ENCODE data around the gene GEMIN4.

GEMIN4 gene

GRCh38 chr17:731644-732066 is 20.4 kb downstream of the GEMIN4 start:
- H3K27ac ChIP-seq (ENCODE audit: low read depth, low read length), result peak overlapping the region; percentile 50
- no peaks in the 10 kb centered on the region for H3K27me3 ChIP-seq (ENCODE audit: control insufficient read depth, insufficient read depth, low read length)
- no peaks in the 10 kb centered on the region for H3K36me3 ChIP-seq (ENCODE audit: control insufficient read depth, insufficient read depth, low read length)
- no peaks in the 10 kb centered on the region for H3K4me1 ChIP-seq (ENCODE audit: control insufficient read depth, insufficient read depth, low read length)
- H3K4me3 ChIP-seq (ENCODE audit: low read length), result peak overlapping the region; percentile 63
- H3K9ac ChIP-seq (ENCODE audit: low read length), result peak overlapping the region; percentile 5

GRCh38 chr17:728911-729310 is 23.2 kb downstream of the GEMIN4 start:
- Histone ChIP-seq H3K27me3 (ENCODE audit: control insufficient read depth, insufficient read depth, low read length) (no peaks in the 10 kb centered on the region), H3K9ac (ENCODE audit: low read length) (no peak overlapping the region), H3K27ac (ENCODE audit: low read depth, low read length) (no peak overlapping the region), H3K4me3 (ENCODE audit: low read length) (no peak overlapping the region), H3K36me3 (ENCODE audit: control insufficient read depth, insufficient read depth, low read length) (no peaks in the 10 kb centered on the region), H3K4me1 (ENCODE audit: control insufficient read depth, insufficient read depth, low read length) (no peaks in the 10 kb centered on the region)

DNA sequence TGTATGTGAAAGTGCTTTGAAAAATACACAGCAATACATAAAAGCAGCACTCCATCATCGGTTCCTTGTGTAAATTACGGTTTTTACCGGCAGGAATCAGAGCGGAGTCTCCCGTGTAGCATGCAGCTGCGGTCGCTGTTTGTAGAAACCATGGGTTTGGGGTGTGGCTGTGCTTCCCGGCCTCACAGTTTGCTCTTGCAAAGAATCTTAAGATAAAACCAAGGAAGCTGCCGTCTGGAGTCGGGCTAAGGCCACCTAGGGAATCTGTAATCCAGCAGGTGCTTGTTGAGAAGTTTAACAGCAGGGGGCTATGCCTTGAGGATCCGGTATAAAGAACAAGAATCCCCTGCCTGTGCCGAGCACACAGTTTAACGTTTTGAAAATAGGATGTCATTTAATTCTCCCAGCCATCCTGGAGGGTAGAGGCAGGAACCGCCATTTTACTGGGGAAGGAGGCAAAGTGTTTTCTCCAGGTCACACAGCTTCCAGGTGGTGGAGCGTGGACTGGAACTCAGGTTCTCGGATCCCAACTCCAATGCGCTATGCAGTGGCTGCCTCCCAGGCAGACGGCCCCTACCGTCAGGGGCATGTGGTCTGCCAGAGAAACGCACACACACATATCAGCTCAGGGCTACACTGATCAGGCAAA is 25.7 kb downstream of the GEMIN4 start:
- Histone ChIP-seq H3K4me3 (ENCODE audit: low read length) (no peak overlapping the region), H3K27ac (ENCODE audit: low read depth, low read length) (no peak overlapping the region), H3K27me3 (ENCODE audit: control insufficient read depth, insufficient read depth, low read length) (no peaks in the 10 kb centered on the region), H3K9ac (ENCODE audit: low read length) (no peak overlapping the region), H3K4me1 (ENCODE audit: control insufficient read depth, insufficient read depth, low read length) (no peaks in the 10 kb centered on the region), H3K36me3 (ENCODE audit: control insufficient read depth, insufficient read depth, low read length) (no peaks in the 10 kb centered on the region)

DNA sequence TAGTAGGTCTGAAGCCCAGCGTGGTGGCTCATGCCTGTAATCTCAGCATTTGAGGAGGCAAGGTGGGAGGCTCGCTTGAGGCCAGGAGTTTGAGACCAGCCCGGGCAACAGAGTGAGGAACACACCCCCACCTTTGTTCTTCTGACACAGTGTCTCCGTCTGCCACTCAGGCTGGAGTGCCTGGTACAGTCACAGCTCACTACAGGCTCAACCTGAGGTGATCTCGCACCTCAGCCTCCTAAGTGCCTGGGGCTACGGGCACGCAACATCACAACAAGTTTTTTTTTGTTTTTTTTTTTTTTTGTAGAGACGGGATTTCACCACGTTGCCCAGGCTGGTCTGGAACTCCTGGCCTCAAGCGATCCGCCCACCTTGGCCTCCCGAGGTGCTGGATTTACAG is 26.3 kb downstream of the GEMIN4 start:
- Histone ChIP-seq H3K4me3 (ENCODE audit: low read length) (no peak overlapping the region), H3K9ac (ENCODE audit: low read length) (no peak overlapping the region), H3K27ac (ENCODE audit: low read depth, low read length) (no peak overlapping the region), H3K36me3 (ENCODE audit: control insufficient read depth, insufficient read depth, low read length) (no peaks in the 10 kb centered on the region), H3K4me1 (ENCODE audit: control insufficient read depth, insufficient read depth, low read length) (no peaks in the 10 kb centered on the region), H3K27me3 (ENCODE audit: control insufficient read depth, insufficient read depth, low read length) (no peaks in the 10 kb centered on the region)

GRCh38 chr17:725084-725483 is 27.0 kb downstream of the GEMIN4 start:
- H3K4me3 ChIP-seq (ENCODE audit: low read length), result no peak overlapping the region
- H3K4me1 ChIP-seq (ENCODE audit: control insufficient read depth, insufficient read depth, low read length), result no peaks in the 10 kb centered on the region
- H3K9ac ChIP-seq (ENCODE audit: low read length), result no peak overlapping the region
- H3K27ac ChIP-seq (ENCODE audit: low read depth, low read length), result no peak overlapping the region
- no peaks in the 10 kb centered on the region for H3K27me3 ChIP-seq (ENCODE audit: control insufficient read depth, insufficient read depth, low read length)
- no peaks in the 10 kb centered on the region for H3K36me3 ChIP-seq (ENCODE audit: control insufficient read depth, insufficient read depth, low read length)

DNA sequence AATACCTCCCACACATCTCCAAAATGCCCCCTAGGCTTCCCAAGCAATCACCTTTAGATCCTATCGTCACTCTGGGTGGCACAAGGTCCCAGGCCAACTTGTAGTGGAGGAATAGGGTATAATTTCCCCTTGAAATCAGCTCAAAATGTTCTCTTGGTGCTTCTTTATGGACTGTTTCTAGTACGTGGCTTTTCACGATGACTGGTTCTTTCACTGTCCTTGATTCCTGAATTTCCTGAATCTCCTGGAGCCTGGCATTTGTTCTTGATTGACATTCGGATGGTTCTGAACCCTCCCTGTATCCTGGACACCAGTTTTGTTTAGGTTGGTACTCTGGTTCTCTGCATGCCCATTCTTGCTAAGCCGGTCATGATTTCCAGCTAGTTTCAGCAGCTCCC is 30.5 kb downstream of the GEMIN4 start:
- no peak overlapping the region for H3K27ac ChIP-seq (ENCODE audit: low read depth, low read length)
- no peaks in the 10 kb centered on the region for H3K27me3 ChIP-seq (ENCODE audit: control insufficient read depth, insufficient read depth, low read length)
- H3K4me3 ChIP-seq (ENCODE audit: low read length), result no peak overlapping the region
- H3K36me3 ChIP-seq (ENCODE audit: control insufficient read depth, insufficient read depth, low read length), result no peaks in the 10 kb centered on the region
- no peak overlapping the region for H3K9ac ChIP-seq (ENCODE audit: low read length)
- no peaks in the 10 kb centered on the region for H3K4me1 ChIP-seq (ENCODE audit: control insufficient read depth, insufficient read depth, low read length)

DNA sequence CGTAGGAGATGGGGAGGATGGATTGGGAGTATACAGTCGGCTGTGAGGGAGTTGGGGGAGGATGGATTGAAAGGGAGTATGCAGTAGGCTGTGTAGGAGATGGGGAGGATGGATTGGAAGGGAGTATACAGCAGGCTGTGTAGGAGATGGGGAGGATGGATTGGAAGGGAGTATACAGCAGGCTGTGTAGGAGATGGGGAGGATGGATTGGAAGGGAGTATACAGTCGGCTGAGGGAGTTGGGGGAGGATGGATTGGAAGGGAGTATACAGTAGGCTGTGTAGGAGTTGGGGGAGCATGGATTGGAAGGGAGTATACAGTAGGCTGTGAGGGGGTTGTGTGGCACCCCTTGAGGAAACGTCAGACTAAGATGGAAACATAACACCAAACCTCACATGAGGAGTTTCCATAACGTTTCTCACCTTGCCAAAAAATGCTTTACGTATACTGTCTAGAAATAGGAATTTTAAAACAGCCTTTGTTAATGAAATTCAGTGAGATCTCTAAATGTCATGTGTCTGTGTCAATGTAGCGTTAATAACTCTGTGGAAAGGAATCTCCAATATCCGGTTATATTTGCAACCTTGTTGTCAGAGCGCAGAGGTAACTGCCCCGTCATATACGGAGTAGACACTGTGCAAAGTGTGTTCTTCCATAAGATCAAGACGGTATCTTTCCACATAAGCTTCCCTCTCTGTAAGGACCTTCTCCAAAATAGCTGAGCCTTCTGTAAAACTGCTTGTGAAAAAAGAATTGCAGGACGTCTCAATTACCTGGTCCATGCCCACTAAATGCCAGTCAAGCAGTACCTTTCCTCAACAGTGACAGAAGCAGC is 31.1 kb downstream of the GEMIN4 start:
- Histone ChIP-seq H3K4me3 (ENCODE audit: low read length) (no peak overlapping the region), H3K27ac (ENCODE audit: low read depth, low read length) (no peak overlapping the region), H3K27me3 (ENCODE audit: control insufficient read depth, insufficient read depth, low read length) (no peaks in the 10 kb centered on the region), H3K9ac (ENCODE audit: low read length) (no peak overlapping the region), H3K4me1 (ENCODE audit: control insufficient read depth, insufficient read depth, low read length) (no peaks in the 10 kb centered on the region), H3K36me3 (ENCODE audit: control insufficient read depth, insufficient read depth, low read length) (no peaks in the 10 kb centered on the region)

DNA sequence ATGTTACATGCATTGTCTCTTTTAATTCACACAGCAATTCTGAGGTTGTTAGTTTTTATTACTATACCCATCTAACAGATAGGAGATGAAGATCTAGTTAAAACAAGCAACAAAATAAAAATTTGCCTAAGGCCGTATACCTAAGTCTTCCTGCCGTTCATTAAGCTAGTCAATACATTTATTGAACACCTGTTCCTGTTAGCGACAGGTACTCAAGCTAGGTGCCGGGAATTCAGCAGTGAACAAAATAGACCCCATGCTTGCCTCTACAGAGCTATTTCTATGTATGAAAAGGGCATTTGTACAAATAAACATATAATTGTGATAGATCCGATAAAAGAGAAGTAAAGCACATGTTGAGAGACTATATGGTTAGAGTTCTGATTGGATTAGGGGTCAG is 34.0 kb downstream of the GEMIN4 start:
- H3K9ac ChIP-seq (ENCODE audit: low read length), result no peak overlapping the region
- no peaks in the 10 kb centered on the region for H3K4me1 ChIP-seq (ENCODE audit: control insufficient read depth, insufficient read depth, low read length)
- no peaks in the 10 kb centered on the region for H3K36me3 ChIP-seq (ENCODE audit: control insufficient read depth, insufficient read depth, low read length)
- H3K27ac ChIP-seq (ENCODE audit: low read depth, low read length), result no peak overlapping the region
- no peak overlapping the region for H3K4me3 ChIP-seq (ENCODE audit: low read length)
- no peaks in the 10 kb centered on the region for H3K27me3 ChIP-seq (ENCODE audit: control insufficient read depth, insufficient read depth, low read length)

DNA sequence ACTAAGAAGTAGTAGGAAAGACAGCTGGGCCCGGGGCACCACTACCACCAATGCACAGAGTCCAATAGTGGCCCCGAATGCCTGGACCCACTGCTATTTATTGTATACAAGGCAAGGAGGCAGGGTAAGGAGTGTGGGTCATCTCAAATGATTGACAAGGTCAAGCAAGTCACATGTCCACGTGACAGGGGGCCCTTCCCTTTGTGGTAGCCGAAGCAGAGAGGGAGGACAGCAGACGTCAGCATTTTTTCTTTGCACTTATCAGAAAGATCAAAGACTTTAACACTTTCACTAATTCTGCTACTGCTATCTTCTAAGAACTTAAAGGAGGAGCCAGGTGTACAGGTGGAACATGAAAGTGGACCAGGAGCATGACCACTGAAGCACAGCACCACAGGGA is 43.9 kb downstream of the GEMIN4 start:
- H3K27me3 ChIP-seq (ENCODE audit: control insufficient read depth, insufficient read depth, low read length), result no peaks in the 10 kb centered on the region
- H3K36me3 ChIP-seq (ENCODE audit: control insufficient read depth, insufficient read depth, low read length), result peaks cover 10% of the 10 kb centered on the region
- H3K4me1 ChIP-seq (ENCODE audit: control insufficient read depth, insufficient read depth, low read length), result no peaks in the 10 kb centered on the region
- no peak overlapping the region for H3K9ac ChIP-seq (ENCODE audit: low read length)
- no peak overlapping the region for H3K4me3 ChIP-seq (ENCODE audit: low read length)
- H3K27ac ChIP-seq (ENCODE audit: low read depth, low read length), result no peak overlapping the region

DNA sequence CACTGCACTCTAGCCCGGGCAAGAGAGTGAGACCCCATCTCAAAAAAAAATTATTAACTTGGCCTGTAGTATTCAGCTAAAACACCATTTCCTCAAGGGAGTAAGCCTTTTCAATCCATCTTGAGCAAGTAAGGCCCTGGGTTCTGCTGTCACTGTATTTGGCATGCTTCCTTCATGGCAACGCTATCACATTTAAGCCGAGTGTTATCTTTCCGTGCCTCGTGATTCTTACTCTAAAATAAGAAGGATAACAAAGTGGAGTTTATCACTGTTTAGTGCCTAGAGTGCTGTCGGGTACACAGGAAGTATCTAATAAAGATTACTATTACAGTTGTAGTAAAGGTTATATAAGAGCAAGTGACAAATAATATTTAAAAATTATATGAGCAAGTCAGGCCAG is 46.2 kb downstream of the GEMIN4 start:
- H3K36me3 ChIP-seq (ENCODE audit: control insufficient read depth, insufficient read depth, low read length), result peaks cover 10% of the 10 kb centered on the region

DNA sequence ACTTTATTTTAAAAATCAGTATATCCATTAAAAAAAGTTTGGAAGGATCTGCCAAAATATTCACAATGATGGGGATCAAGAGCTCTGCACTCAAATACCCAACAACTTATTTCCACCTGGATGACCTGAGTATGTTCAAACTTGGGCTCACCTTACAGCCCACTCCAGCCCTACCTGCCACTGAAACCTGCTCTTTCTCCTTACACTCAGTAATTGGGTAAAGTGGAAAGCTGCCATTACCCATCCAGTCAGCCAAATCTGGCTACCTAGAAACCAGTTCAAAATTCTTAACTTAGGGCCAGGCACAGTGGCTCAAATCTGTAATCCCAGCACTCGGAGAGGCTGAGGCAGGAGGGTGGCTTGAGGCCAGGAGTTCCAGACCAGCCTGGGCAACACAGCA is 47.1 kb downstream of the GEMIN4 start:
- peaks cover 7% of the 10 kb centered on the region for H3K36me3 ChIP-seq (ENCODE audit: control insufficient read depth, insufficient read depth, low read length)

More for the DNA sequence above, 46.2 kb downstream of the GEMIN4 start:
- Histone ChIP-seq H3K4me3 (ENCODE audit: low read length) (no peak overlapping the region), H3K4me1 (ENCODE audit: control insufficient read depth, insufficient read depth, low read length) (no peaks in the 10 kb centered on the region), H3K27ac (ENCODE audit: low read depth, low read length) (no peak overlapping the region), H3K9ac (ENCODE audit: low read length) (no peak overlapping the region), H3K27me3 (ENCODE audit: control insufficient read depth, insufficient read depth, low read length) (no peaks in the 10 kb centered on the region)

DNA sequence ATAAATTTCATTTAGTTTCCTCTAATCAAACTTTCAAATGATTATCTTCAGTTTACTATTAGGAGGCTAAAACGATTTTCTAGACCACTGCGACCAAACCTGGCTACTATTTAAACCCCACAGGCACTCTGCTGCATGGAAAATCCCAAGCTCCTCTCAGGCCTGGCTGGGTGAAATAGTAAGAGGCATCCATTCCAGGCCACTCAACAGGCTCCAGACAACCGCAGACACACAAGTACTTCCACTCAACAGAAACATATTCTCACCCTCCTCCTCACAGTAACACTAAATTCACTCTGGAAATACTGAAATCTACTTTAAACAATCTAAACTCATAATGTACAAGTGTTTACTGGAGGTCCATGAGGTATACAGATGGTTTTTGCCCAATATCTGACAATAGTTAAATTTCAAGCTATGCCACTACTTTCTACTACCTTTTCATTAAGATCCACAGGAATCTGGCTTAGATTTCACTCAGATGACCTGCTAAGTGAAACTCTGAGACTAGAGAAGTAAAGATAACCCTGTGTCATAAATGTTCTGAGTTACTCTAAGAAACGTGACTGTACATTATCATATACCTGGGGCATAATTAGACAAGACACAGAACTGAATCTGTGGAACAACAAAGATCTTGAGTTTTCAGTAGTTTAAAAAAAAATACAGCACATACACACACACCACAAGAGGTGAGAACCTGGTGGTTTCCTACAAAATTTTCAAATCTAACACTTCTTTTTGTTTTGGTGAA is 47.8 kb downstream of the GEMIN4 start:
- peaks cover 4% of the 10 kb centered on the region for H3K36me3 ChIP-seq (ENCODE audit: control insufficient read depth, insufficient read depth, low read length)

More for the DNA sequence above, 47.1 kb downstream of the GEMIN4 start:
- H3K27me3 ChIP-seq (ENCODE audit: control insufficient read depth, insufficient read depth, low read length), result no peaks in the 10 kb centered on the region
- no peaks in the 10 kb centered on the region for H3K4me1 ChIP-seq (ENCODE audit: control insufficient read depth, insufficient read depth, low read length)
- H3K9ac ChIP-seq (ENCODE audit: low read length), result no peak overlapping the region
- H3K27ac ChIP-seq (ENCODE audit: low read depth, low read length), result no peak overlapping the region
- H3K4me3 ChIP-seq (ENCODE audit: low read length), result no peak overlapping the region

More for the DNA sequence above, 47.8 kb downstream of the GEMIN4 start:
- no peak overlapping the region for H3K9ac ChIP-seq (ENCODE audit: low read length)
- no peaks in the 10 kb centered on the region for H3K4me1 ChIP-seq (ENCODE audit: control insufficient read depth, insufficient read depth, low read length)
- H3K27me3 ChIP-seq (ENCODE audit: control insufficient read depth, insufficient read depth, low read length), result no peaks in the 10 kb centered on the region
- no peak overlapping the region for H3K27ac ChIP-seq (ENCODE audit: low read depth, low read length)
- H3K4me3 ChIP-seq (ENCODE audit: low read length), result no peak overlapping the region

All from rectal smooth muscle tissue (tissue), 1 donor.